Tibial nerve (tissue), 4 donors: ENCODE results near the gene C16orf74. TPM values are rescaled to one million over a fixed set of nuclear protein-coding genes. Genes with fewer than 3 reads are reported as not detected.
A peak's percentile ranks its signal among the peaks of the same experiment; 100 is the strongest.

ENCODE experiments used
- DNase-seq, 2 donors: peaks; one replicate each; pipeline ENCODE4 v3.0.0-alpha.2; 2019; ENCODE audit warnings: low spot score in 2 of 2
- H3K27ac ChIP-seq, 4 donors: fragments of 200-600 bp; sonication (generic) in 3 of 4; one replicate each; pipeline ENCODE4 v1.5.1; 2017 to 2019; ENCODE audit warnings: mild to moderate bottlenecking in 1 of 4
- H3K27me3 ChIP-seq, 2 donors: fragments of 200-600 bp; sonication (generic) in 1 of 2; one replicate each; pipeline versions ENCODE4 v1.5.1 to v1.6.0; 2017 to 2019
- H3K36me3 ChIP-seq, 3 donors: fragments of 200-600 bp; sonication (generic); one replicate each; pipeline ENCODE4 v1.5.1; 2018 to 2019
- H3K4me1 ChIP-seq, 4 donors: fragments of 200-600 bp; sonication (generic) in 3 of 4; one replicate each; pipeline ENCODE4 v1.5.1; 2017 to 2019
- H3K4me3 ChIP-seq, 4 donors: fragments of 200-600 bp; sonication (generic) in 3 of 4; one replicate each; pipeline ENCODE4 v1.5.1; 2017 to 2019; ENCODE audit warnings: mild to moderate bottlenecking in 1 of 4, moderate library complexity in 1 of 4
- H3K9me3 ChIP-seq, 4 donors: fragments of 200-600 bp; sonication (generic) in 3 of 4; one replicate each; pipeline ENCODE4 v1.5.1; 2017 to 2019
- CTCF ChIP-seq, 5 experiments: fragments of 200-600 bp in 3 of 5; fragments of 450-650 bp in 2 of 5; sonication (generic) in 3 of 5; IDR thresholded peaks; one replicate each; pipeline ENCODE4 v1.5.1; 2016 to 2019; ENCODE audit warnings: antibody characterized with exemption in 5 of 5, mild to moderate bottlenecking in 3 of 5, moderate library complexity in 2 of 5
- EP300 ChIP-seq, 2 donors: sonication (generic); formaldehyde crosslinking; IDR thresholded peaks; one replicate each; pipeline ENCODE4 v1.6.1; 2017; ENCODE audit warnings: antibody characterized with exemption in 2 of 2, mild to moderate bottlenecking in 1 of 2
- POLR2A ChIP-seq, 2 donors: fragments of 450-650 bp; IDR thresholded peaks; one replicate each; pipeline ENCODE4 v1.6.1; 2017; ENCODE audit warnings: antibody characterized with exemption in 2 of 2, mild to moderate bottlenecking in 2 of 2, moderate library complexity in 2 of 2
- WGBS, 2 donors: methylation state at CpG; one replicate each; pipeline ENCODE4 v1.1.5; 2018; 5-methylcytosine and 5-hydroxymethylcytosine counted together
- total RNA-seq, 4 donors: library from RNA; depleted of rRNA; stranded (reverse); fragments of >200 nt; gene quantifications; one replicate each; pipeline ENCODE4 v1.1.0, GENCODE V29; 2016

C16orf74 gene
- total RNA-seq, 4 donors from 2014 or later = 1.5 to 2.5 TPM; not detected in 2

GRCh38 chr16:85782451-85782850 is 31.6 kb upstream of the C16orf74 start:
- Histone ChIP-seq H3K36me3 (peaks cover 6 to 83% (median 13%) of the 10 kb centered on the region in 3 donors), H3K27me3 (no peaks in the 10 kb centered on the region), H3K9me3 (no peaks in the 10 kb centered on the region), H3K4me1 (peaks cover 0 to 8% (median 0%) of the 10 kb centered on the region in 4 donors), H3K27ac (no peak overlapping the region), H3K4me3 (no peak overlapping the region)
- no peak for TF ChIP-seq EP300 (IDR thresholded peaks at IDR 0.05)
- WGBS, 2 donors = 73 to 79% methylated on average over 6 of the region's 6 CpGs
- DNase-seq = no peak

- Histone ChIP-seq H3K36me3 (peaks cover 6 to 83% (median 13%) of the 10 kb centered on the region in 3 donors), H3K27ac (no peak overlapping the region), H3K4me3 (no peak overlapping the region), H3K27me3 (no peaks in the 10 kb centered on the region), H3K4me1 (peaks cover 0 to 8% (median 0%) of the 10 kb centered on the region in 4 donors), H3K9me3 (no peaks in the 10 kb centered on the region)
- 66 to 71% methylated on average over 16 of the region's 16 CpGs for WGBS, 2 donors
- no peak for DNase-seq
- no peak for TF ChIP-seq CTCF (IDR thresholded peaks at IDR 0.05)
- TF ChIP-seq POLR2A (IDR thresholded peaks at IDR 0.05) = no peak
- TF ChIP-seq EP300 (IDR thresholded peaks at IDR 0.05) = no peak
Measured at GRCh38 chr16:85781695-85782370, 30.9 kb upstream of the C16orf74 start.

GRCh38 chr16:85781156-85781555 is 30.3 kb upstream of the C16orf74 start:
- Histone ChIP-seq H3K27me3 (no peaks in the 10 kb centered on the region), H3K9me3 (no peaks in the 10 kb centered on the region), H3K36me3 (peaks cover 6 to 83% (median 13%) of the 10 kb centered on the region in 3 donors), H3K4me3 (no peak overlapping the region), H3K27ac (no peak overlapping the region), H3K4me1 (peaks cover 0 to 8% (median 0%) of the 10 kb centered on the region in 4 donors)
- DNase-seq = no peak
- TF ChIP-seq CTCF (IDR thresholded peaks at IDR 0.05) (no peak), POLR2A (IDR thresholded peaks at IDR 0.05) (no peak), EP300 (IDR thresholded peaks at IDR 0.05) (no peak)
- WGBS, 2 donors = 88 to 95% methylated on average over 10 of the region's 10 CpGs

- Histone ChIP-seq H3K27me3 (no peaks in the 10 kb centered on the region), H3K9me3 (no peaks in the 10 kb centered on the region), H3K4me1 (peaks cover 0 to 8% (median 0%) of the 10 kb centered on the region in 4 donors), H3K36me3 (peaks cover 6 to 83% (median 13%) of the 10 kb centered on the region in 3 donors), H3K27ac (no peak overlapping the region), H3K4me3 (no peak overlapping the region)
- TF ChIP-seq EP300 (IDR thresholded peaks at IDR 0.05) = no peak
- TF ChIP-seq POLR2A (IDR thresholded peaks at IDR 0.05) = no peak
- TF ChIP-seq CTCF (IDR thresholded peaks at IDR 0.05) = no peak
- DNase-seq = no peak
- 89 to 90% methylated on average over 26 of the region's 26 CpGs for WGBS, 2 donors
Measured at GRCh38 chr16:85780281-85780680, 29.4 kb upstream of the C16orf74 start.

GRCh38 chr16:85778873-85779272 is 28.0 kb upstream of the C16orf74 start:
- Histone ChIP-seq H3K36me3 (peaks cover 6 to 87% (median 13%) of the 10 kb centered on the region in 3 donors), H3K27ac (peak overlapping the region in 1 of 4 donors; percentile 5), H3K4me1 (peaks cover 0 to 8% (median 0%) of the 10 kb centered on the region in 4 donors), H3K4me3 (no peak overlapping the region), H3K27me3 (no peaks in the 10 kb centered on the region), H3K9me3 (no peaks in the 10 kb centered on the region)
- TF ChIP-seq POLR2A (IDR thresholded peaks at IDR 0.05) (no peak), EP300 (IDR thresholded peaks at IDR 0.05) (no peak), CTCF (IDR thresholded peaks at IDR 0.05) (no peak)
- no peak for DNase-seq
- 77 to 79% methylated on average over 12 of the region's 12 CpGs for whole genome bisulfite sequencing, 2 donors
